ENCODE results near the gene USP35.

DNA sequence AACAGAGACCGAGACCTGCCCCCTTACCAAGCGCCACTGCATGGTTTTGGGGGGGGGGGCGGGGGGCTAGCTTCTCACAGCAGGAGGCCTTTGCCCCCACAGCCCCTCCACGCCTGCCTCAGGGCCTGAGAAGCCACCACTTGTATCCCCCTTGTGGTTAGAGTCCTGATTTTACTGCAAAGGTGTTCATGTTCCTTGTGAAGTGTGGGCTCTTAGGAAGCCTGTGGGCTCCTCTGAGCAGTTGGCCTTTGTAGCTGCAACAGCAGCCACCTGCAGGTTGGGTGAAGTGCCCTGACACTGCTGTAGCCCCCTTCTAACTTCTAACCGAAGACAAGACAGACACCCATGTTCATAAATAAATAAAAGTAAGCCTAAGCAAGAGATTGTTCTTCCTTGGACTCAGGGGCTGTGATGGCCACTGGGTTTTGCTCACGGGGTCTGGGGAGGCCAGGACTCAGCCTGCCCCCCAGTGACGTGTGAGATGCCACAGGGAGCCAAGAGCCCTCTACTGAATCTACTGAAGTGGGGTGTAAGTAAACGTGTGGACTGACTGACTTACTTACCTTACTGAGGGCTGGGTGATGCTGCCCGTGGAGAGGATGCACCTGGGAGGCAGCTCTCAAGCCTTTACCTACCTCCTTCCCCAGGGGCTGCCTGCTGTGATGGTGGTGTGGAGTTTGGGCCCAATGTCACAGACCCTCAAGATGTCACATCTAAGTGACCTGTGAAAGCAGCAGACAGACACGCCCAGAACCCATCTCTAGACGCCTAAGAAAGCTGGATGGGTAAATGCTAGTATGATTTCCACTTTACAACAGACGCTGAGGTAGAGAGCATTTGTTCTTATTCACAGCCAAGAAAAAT, 25.8 kb downstream of the USP35 start:
- TF ChIP-seq EP300 (IDR thresholded peaks at IDR 0.05; ENCODE audit: borderline replicate concordance), result no peak
- TF ChIP-seq YY1 (IDR thresholded peaks at IDR 0.05; ENCODE audit: low read depth), result no peak
- TF ChIP-seq, protein P1, sequence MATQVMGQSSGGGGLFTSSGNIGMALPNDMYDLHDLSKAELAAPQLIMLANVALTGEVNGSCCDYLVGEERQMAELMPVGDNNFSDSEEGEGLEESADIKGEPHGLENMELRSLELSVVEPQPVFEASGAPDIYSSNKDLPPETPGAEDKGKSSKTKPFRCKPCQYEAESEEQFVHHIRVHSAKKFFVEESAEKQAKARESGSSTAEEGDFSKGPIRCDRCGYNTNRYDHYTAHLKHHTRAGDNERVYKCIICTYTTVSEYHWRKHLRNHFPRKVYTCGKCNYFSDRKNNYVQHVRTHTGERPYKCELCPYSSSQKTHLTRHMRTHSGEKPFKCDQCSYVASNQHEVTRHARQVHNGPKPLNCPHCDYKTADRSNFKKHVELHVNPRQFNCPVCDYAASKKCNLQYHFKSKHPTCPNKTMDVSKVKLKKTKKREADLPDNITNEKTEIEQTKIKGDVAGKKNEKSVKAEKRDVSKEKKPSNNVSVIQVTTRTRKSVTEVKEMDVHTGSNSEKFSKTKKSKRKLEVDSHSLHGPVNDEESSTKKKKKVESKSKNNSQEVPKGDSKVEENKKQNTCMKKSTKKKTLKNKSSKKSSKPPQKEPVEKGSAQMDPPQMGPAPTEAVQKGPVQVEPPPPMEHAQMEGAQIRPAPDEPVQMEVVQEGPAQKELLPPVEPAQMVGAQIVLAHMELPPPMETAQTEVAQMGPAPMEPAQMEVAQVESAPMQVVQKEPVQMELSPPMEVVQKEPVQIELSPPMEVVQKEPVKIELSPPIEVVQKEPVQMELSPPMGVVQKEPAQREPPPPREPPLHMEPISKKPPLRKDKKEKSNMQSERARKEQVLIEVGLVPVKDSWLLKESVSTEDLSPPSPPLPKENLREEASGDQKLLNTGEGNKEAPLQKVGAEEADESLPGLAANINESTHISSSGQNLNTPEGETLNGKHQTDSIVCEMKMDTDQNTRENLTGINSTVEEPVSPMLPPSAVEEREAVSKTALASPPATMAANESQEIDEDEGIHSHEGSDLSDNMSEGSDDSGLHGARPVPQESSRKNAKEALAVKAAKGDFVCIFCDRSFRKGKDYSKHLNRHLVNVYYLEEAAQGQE (IDR thresholded peaks at IDR 0.05; ENCODE audit: low read depth), result no peak
- no peak for TF ChIP-seq TCF12 (IDR thresholded peaks at IDR 0.05; ENCODE audit: low read depth)
- no peak for TF ChIP-seq TAF1 (IDR thresholded peaks at IDR 0.05; ENCODE audit: low read depth)
- no peak for TF ChIP-seq USF1 (IDR thresholded peaks at IDR 0.05)
- TF ChIP-seq, protein P2, sequence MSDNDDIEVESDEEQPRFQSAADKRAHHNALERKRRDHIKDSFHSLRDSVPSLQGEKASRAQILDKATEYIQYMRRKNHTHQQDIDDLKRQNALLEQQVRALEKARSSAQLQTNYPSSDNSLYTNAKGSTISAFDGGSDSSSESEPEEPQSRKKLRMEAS (IDR thresholded peaks at IDR 0.05), result no peak
- TF ChIP-seq RAD21 (IDR thresholded peaks at IDR 0.05; ENCODE audit: low read depth), result no peak
- no peak for TF ChIP-seq ZBTB7A (IDR thresholded peaks at IDR 0.05; ENCODE audit: low read depth)
- no peak for TF ChIP-seq FOXM1 (IDR thresholded peaks at IDR 0.05; ENCODE audit: borderline replicate concordance, low read depth)
- no peak for TF ChIP-seq NFIC (IDR thresholded peaks at IDR 0.05)
